ENCODE results near the gene PPFIA1.

DNA sequence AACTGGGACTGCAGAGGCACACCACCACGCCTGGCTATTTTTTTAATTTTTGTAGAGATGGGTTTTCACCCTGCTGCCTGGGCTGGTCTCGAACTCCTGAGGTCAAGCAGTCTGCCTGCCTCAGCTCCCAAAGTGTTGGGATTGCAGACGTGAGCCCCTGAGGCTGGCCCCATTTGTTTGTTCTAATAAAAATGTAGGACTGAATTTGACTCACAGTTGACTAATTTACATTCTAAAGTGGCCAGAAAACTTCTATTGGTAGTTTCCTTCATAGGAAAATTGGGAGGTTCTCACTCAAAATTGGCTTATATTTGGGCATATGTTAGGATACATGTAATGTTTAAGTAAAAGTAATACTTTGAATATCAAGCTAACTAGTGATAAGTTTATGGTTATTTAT lies 35.0 kb downstream of the PPFIA1 start:
- TF ChIP-seq, protein P1, sequence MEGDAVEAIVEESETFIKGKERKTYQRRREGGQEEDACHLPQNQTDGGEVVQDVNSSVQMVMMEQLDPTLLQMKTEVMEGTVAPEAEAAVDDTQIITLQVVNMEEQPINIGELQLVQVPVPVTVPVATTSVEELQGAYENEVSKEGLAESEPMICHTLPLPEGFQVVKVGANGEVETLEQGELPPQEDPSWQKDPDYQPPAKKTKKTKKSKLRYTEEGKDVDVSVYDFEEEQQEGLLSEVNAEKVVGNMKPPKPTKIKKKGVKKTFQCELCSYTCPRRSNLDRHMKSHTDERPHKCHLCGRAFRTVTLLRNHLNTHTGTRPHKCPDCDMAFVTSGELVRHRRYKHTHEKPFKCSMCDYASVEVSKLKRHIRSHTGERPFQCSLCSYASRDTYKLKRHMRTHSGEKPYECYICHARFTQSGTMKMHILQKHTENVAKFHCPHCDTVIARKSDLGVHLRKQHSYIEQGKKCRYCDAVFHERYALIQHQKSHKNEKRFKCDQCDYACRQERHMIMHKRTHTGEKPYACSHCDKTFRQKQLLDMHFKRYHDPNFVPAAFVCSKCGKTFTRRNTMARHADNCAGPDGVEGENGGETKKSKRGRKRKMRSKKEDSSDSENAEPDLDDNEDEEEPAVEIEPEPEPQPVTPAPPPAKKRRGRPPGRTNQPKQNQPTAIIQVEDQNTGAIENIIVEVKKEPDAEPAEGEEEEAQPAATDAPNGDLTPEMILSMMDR (IDR thresholded peaks at IDR 0.05) = no peak
- TF ChIP-seq POLR2A (IDR thresholded peaks at IDR 0.05) = no peak
